ENCODE data around the gene NUMB.

Gene NUMB

GRCh38 chr14:73458183-73458976 lies at the start of gene NUMB:
Gene NUMB, minus strand, starts transcription at chr14:73458546. Its CDS starts 102,795 bp downstream, at chr14:73355751.
- Mint-ChIP-seq H3K27me3 (no peaks in the 10 kb centered on the region), H3K4me1 (ENCODE audit: low read depth) (peaks cover 68% of the 10 kb centered on the region), H3K9me3 (no peaks in the 10 kb centered on the region), H3K4me3 (peak within 1 kb of the TSS; percentile 97), H3K27ac (peak within 1 kb of the TSS; percentile 96), H3K36me3 (ENCODE audit: low read depth) (no peaks in the 10 kb centered on the region)

GRCh38 chr14:73503648-73504047 lies 45.3 kb upstream of the NUMB start:
- H3K9me3 Mint-ChIP-seq, result no peaks in the 10 kb centered on the region
- no peak overlapping the region for H3K4me3 Mint-ChIP-seq
- no peaks in the 10 kb centered on the region for H3K27me3 Mint-ChIP-seq
- no peaks in the 10 kb centered on the region for H3K4me1 Mint-ChIP-seq (ENCODE audit: low read depth)
- H3K27ac Mint-ChIP-seq, result no peak overlapping the region
- peaks cover 25% of the 10 kb centered on the region for H3K36me3 Mint-ChIP-seq (ENCODE audit: low read depth)

- Mint-ChIP-seq H3K4me1 (ENCODE audit: low read depth) (no peaks in the 10 kb centered on the region), H3K27me3 (no peaks in the 10 kb centered on the region), H3K27ac (no peak overlapping the region), H3K36me3 (ENCODE audit: low read depth) (peaks cover 22% of the 10 kb centered on the region), H3K9me3 (no peaks in the 10 kb centered on the region), H3K4me3 (no peak overlapping the region)
Measured at GRCh38 chr14:73502017-73502619, 43.8 kb upstream of the NUMB start.

DNA sequence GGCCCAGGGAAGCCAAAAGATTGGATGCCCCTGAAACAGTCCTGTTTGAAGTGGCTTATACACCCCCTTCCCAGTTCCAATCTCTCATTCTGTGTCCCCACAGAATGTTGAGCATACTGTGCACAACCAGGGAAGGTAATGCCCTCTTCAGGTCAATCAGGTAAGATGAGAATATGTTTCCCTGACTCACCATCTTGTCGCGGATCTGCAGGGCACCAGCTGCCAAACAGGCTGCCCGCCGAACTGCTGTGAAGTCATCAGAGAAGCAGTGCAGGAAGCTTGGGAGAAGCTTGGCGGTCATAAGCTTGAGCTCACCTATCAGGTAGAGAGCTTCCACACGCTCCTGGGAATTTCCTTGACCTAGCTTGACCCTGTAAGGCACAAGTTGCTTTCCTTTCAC lies 42.0 kb upstream of the NUMB start:
- H3K9me3 Mint-ChIP-seq, result no peaks in the 10 kb centered on the region
- H3K27me3 Mint-ChIP-seq, result no peaks in the 10 kb centered on the region
- H3K36me3 Mint-ChIP-seq (ENCODE audit: low read depth), result peaks cover 30% of the 10 kb centered on the region

GRCh38 chr14:73494593-73494992 lies 36.2 kb upstream of the NUMB start:
- Mint-ChIP-seq H3K4me1 (ENCODE audit: low read depth) (peaks cover 52% of the 10 kb centered on the region), H3K4me3 (peak overlapping the region; percentile 86), H3K27ac (no peak overlapping the region), H3K9me3 (no peaks in the 10 kb centered on the region), H3K36me3 (ENCODE audit: low read depth) (peaks cover 51% of the 10 kb centered on the region), H3K27me3 (no peaks in the 10 kb centered on the region)

More for the DNA sequence above, 42.0 kb upstream of the NUMB start:
- H3K4me3 Mint-ChIP-seq, result no peak overlapping the region
- H3K27ac Mint-ChIP-seq, result no peak overlapping the region
- H3K4me1 Mint-ChIP-seq (ENCODE audit: low read depth), result peaks cover 9% of the 10 kb centered on the region

- Mint-ChIP-seq H3K27me3 (no peaks in the 10 kb centered on the region), H3K9me3 (no peaks in the 10 kb centered on the region), H3K4me1 (ENCODE audit: low read depth) (peaks cover 54% of the 10 kb centered on the region), H3K27ac (no peak overlapping the region), H3K4me3 (peak overlapping the region; percentile 86), H3K36me3 (ENCODE audit: low read depth) (peaks cover 45% of the 10 kb centered on the region)
Measured at GRCh38 chr14:73492670-73493069, 34.3 kb upstream of the NUMB start.

DNA sequence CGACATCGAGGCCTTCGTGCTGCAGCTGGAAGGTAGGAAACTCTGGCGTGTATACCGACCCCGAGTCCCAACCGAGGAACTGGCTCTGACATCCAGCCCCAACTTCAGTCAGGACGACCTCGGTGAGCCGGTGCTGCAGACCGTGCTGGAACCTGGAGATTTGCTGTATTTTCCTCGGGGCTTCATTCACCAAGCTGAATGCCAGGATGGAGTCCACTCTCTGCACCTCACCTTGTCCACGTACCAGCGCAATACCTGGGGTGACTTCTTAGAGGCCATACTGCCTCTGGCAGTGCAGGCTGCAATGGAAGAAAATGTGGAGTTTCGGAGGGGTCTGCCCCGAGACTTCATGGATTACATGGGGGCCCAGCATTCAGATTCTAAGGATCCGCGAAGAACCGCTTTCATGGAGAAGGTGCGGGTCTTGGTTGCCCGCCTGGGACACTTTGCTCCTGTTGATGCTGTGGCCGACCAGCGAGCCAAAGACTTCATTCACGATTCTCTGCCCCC lies 33.8 kb upstream of the NUMB start:
- peaks cover 45% of the 10 kb centered on the region for H3K36me3 Mint-ChIP-seq (ENCODE audit: low read depth)
- H3K27ac Mint-ChIP-seq, result peak overlapping the region; percentile 45
- peaks cover 54% of the 10 kb centered on the region for H3K4me1 Mint-ChIP-seq (ENCODE audit: low read depth)
- H3K9me3 Mint-ChIP-seq, result no peaks in the 10 kb centered on the region
- H3K4me3 Mint-ChIP-seq, result peak overlapping the region; percentile 86
- H3K27me3 Mint-ChIP-seq, result no peaks in the 10 kb centered on the region

DNA sequence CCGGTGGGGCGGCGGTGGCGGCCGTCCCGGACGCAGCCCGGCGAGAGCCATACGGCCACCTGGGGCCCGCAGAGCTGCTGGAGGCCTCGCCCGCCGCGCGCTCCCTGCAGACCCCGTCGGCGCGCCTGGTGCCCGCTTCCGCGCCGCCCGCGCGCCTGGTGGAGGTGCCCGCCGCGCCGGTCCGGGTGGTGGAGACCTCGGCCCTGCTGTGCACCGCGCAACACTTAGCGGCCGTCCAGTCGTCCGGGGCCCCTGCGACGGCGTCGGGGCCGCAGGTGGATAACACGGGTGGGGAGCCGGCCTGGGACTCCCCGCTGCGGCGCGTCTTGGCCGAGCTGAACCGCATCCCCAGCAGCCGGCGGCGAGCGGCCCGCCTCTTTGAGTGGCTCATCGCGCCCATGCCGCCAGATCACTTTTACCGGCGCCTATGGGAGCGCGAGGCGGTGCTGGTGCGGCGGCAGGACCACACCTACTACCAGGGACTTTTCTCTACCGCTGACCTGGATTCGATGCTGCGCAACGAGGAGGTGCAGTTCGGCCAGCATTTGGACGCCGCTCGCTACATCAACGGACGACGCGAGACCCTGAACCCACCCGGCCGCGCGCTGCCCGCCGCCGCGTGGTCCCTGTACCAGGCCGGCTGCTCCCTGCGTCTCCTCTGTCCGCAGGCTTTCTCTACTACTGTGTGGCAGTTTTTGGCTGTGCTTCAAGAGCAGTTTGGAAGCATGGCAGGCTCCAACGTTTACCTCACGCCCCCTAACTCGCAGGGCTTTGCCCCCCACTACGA lies 33.1 kb upstream of the NUMB start:
- peak overlapping the region; percentile 86 for H3K4me3 Mint-ChIP-seq
- H3K9me3 Mint-ChIP-seq, result no peaks in the 10 kb centered on the region
- H3K36me3 Mint-ChIP-seq (ENCODE audit: low read depth), result peaks cover 43% of the 10 kb centered on the region
- H3K4me1 Mint-ChIP-seq (ENCODE audit: low read depth), result peaks cover 54% of the 10 kb centered on the region
- no peaks in the 10 kb centered on the region for H3K27me3 Mint-ChIP-seq
- peak overlapping the region; percentile 45 for H3K27ac Mint-ChIP-seq

- H3K36me3 Mint-ChIP-seq (ENCODE audit: low read depth), result peaks cover 28% of the 10 kb centered on the region
- peak overlapping the region; percentile 49 for H3K4me3 Mint-ChIP-seq
- no peaks in the 10 kb centered on the region for H3K9me3 Mint-ChIP-seq
- no peak overlapping the region for H3K27ac Mint-ChIP-seq
- no peaks in the 10 kb centered on the region for H3K27me3 Mint-ChIP-seq
- H3K4me1 Mint-ChIP-seq (ENCODE audit: low read depth), result peaks cover 38% of the 10 kb centered on the region
Measured at GRCh38 chr14:73489481-73490175, 31.3 kb upstream of the NUMB start.

GRCh38 chr14:73478684-73479083 lies 20.3 kb upstream of the NUMB start:
- Mint-ChIP-seq H3K4me3 (no peak overlapping the region), H3K4me1 (ENCODE audit: low read depth) (peaks cover 5% of the 10 kb centered on the region), H3K27ac (no peak overlapping the region), H3K27me3 (no peaks in the 10 kb centered on the region), H3K9me3 (no peaks in the 10 kb centered on the region), H3K36me3 (ENCODE audit: low read depth) (no peaks in the 10 kb centered on the region)

DNA sequence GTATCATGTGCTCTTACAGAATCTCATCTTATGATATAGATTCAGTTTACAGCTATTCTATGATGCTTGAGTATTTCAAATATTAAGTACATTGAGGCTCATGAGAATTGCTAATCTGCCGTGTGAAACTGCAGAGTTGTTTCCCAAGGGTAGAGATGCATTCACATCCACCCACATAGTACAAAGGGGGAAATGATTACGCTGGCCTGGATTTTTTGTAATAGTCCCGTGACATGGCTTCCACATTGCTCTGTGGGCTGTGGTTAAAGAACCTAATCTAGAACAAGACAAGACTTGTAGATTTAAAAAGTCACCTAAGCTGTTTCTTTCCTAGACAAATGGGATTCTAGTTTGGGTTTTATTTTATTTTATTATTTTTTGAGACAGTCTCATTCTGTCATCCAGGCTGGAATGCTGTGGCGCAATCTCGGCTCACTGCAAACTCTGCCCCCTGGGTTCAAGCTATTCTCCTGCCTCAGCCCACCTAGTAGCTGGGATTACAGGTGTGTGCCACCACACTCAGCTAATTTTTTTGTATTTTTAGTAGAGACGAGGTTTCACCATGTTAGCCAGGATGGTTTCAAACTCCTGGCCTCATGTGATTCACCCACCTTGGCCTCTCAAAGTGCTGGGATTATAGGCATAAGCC lies 19.4 kb upstream of the NUMB start:
- H3K4me3 Mint-ChIP-seq, result no peak overlapping the region
- no peaks in the 10 kb centered on the region for H3K27me3 Mint-ChIP-seq
- H3K9me3 Mint-ChIP-seq, result no peaks in the 10 kb centered on the region
- H3K4me1 Mint-ChIP-seq (ENCODE audit: low read depth), result peaks cover 5% of the 10 kb centered on the region
- H3K36me3 Mint-ChIP-seq (ENCODE audit: low read depth), result no peaks in the 10 kb centered on the region
- no peak overlapping the region for H3K27ac Mint-ChIP-seq

GRCh38 chr14:73476451-73476931 lies 18.1 kb upstream of the NUMB start:
- H3K4me3 Mint-ChIP-seq, result no peak overlapping the region
- H3K27me3 Mint-ChIP-seq, result no peaks in the 10 kb centered on the region
- no peaks in the 10 kb centered on the region for H3K36me3 Mint-ChIP-seq (ENCODE audit: low read depth)
- no peak overlapping the region for H3K27ac Mint-ChIP-seq
- H3K9me3 Mint-ChIP-seq, result no peaks in the 10 kb centered on the region
- peaks cover 5% of the 10 kb centered on the region for H3K4me1 Mint-ChIP-seq (ENCODE audit: low read depth)

DNA sequence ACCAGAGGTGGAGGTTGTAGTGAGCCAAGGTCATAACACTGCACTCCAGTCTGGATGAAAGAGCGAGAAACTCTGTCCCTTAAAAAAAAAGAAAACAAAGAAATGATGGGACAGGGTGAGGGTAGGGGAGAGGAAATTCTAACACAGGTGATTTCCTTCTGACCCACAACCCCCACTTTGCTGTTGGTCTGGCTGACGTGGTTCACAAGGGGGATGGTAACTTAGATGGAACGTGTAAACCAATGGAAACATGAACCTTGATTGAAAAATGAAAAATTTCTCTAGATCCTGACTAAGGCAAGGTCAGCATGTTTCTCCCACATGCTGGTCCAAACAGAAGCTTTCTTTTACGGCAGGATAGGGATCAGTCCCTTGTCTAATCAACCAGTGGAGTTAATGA lies 16.6 kb upstream of the NUMB start:
- no peaks in the 10 kb centered on the region for H3K27me3 Mint-ChIP-seq
- no peaks in the 10 kb centered on the region for H3K36me3 Mint-ChIP-seq (ENCODE audit: low read depth)
- no peaks in the 10 kb centered on the region for H3K9me3 Mint-ChIP-seq
- peaks cover 5% of the 10 kb centered on the region for H3K4me1 Mint-ChIP-seq (ENCODE audit: low read depth)
- H3K27ac Mint-ChIP-seq, result no peak overlapping the region
- no peak overlapping the region for H3K4me3 Mint-ChIP-seq

Data from stimulated activated naive CD8-positive, alpha-beta T cell treated with anti-CD3 and anti-CD28 coated beads, Interleukin-15, Interleukin-2, amounts not matched to agents 100 ng/mL and 50 ng/mL, for 24 hours (primary cell).